ENCODE measurements around the gene SLC39A8. TPM values are rescaled to one million over a fixed set of nuclear protein-coding genes. Genes with fewer than 3 reads are reported as not detected.
"Not testable (repeated sequence)": the region's sequence is repeated elsewhere in the genome, so short reads cannot be mapped to it uniquely, and the experiment has no call there.

The SLC39A8 gene
- total RNA-seq, 1 donor: 66.0 TPM

DNA sequence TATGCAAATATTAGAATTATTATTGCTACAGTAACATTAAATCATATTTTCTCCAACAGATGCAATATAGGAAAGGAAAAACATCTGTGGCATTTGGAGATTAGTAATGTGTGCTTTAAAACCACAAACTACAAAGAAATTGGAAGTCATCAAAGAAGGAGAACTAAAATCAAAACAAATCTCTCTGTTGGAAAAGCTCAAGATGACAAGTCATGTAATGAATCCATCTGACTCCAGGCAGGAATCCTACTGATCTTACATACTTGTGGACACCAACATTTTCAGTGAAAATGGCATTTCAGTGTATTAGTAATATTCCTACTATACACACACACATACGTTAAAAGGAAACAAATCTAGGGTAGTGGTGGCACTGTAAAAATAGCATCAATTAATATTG is 98.2 kb downstream of the SLC39A8 start:
- DNase-seq (ENCODE audit: low read depth in 2 of 3, low spot score in 2 of 3): no peak

DNA sequence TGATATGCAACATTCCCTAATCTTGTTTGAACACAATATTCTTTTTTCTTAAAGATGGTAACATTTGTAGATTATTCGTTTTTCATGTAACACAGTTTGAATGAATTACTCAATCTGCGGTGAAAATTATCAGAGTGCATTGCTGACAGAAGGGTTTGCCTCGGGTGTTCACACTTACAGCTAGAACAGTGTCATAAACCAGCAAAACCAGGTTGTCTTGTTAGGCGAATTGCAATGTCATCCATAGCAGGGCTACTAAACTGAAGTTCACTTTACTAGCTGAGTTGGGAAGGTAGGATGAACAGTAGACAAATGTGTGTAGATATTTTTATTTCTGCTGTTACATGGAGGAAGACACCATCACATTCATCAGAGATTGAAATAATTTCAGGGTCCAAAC is 98.9 kb downstream of the SLC39A8 start:
- DNase-seq (ENCODE audit: low read depth in 2 of 3, low spot score in 2 of 3): no peak

- DNase-seq (ENCODE audit: low read depth in 2 of 3, low spot score in 2 of 3): no peak
Observed at GRCh38 chr4:102244878-102245535, 100.3 kb downstream of the SLC39A8 start.

DNA sequence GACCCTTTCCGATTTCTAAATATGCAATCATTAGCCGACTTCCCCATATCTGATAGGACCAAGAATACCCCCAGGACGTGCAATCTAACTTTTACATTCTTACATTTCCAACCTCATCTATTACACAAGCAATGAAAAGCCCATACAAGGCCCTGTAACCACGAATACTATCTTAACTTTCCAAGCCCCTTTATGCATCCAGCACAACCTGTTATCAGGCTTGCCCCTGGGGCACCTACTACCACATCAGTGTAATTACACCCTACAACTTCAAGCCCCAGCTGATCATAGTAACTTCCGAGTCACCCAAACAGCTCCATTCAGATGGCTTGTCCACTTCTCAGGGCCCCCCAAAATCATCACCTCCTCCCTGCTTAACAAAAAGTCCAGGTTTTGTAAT is 102.0 kb downstream of the SLC39A8 start:
- not testable (repeated sequence) for DNase-seq (ENCODE audit: low read depth in 2 of 3, low spot score in 2 of 3)

GRCh38 chr4:102234243-102234838 is 110.9 kb downstream of the SLC39A8 start:
- DNase-seq (ENCODE audit: low read depth in 2 of 3, low spot score in 2 of 3): no peak

DNA sequence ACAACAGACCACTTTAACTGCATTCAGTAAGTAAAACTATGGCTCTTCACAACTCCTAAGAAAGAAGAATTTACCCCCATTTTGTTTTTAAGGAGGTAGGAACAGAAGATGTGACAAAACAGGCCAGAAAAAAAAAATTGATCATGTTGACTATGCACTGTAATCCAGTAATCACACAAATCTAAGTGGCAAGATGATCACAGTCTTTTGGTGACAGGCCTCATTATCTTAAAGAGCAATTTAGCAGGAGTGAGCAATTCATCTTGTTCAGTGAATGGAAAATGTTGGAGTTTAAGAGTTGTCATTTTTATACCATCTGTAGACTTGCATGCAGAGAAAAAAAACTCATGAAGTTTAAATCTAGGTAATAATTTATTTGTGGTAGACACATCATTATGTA is 115.1 kb downstream of the SLC39A8 start:
- no peak for DNase-seq (ENCODE audit: low read depth in 2 of 3, low spot score in 2 of 3)

DNA sequence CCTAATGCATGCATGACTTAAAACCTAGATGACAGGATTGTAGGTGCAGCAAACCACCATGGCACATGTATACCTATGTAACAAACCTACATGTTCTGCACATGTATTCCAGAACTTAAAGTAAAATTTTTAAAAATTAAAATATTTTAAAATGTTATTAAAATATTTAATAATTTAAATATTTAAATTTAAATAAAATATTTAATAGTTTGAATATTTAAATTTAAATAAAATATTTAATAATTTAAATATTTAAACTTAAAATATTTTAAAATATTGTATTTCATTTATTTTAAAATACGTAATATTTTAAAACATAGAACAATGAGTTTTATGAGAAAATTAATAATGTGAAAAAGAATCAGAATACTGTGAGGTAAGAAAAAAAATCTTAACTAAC is 117.9 kb downstream of the SLC39A8 start:
- no peak for DNase-seq (ENCODE audit: low read depth in 2 of 3, low spot score in 2 of 3)

DNA sequence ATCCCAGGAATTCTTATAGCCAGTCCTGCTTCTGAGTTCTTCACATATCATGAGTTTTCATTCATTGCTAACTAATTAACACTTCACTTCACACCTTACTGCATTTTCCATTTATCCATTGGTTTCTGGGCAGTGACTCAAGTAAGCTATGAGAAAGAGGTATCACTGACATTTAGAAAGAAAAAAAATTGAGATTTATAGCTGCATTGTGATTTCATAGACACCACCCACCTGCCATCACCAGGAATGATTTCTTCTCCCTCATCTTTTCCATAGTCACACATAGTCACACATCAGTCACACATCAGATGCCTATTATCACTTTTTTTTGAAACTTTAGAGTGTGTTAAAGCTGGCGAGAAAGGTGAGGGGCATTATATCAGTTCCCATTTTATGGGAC is 121.8 kb downstream of the SLC39A8 start:
- DNase-seq (ENCODE audit: low read depth in 2 of 3, low spot score in 2 of 3): no peak

DNA sequence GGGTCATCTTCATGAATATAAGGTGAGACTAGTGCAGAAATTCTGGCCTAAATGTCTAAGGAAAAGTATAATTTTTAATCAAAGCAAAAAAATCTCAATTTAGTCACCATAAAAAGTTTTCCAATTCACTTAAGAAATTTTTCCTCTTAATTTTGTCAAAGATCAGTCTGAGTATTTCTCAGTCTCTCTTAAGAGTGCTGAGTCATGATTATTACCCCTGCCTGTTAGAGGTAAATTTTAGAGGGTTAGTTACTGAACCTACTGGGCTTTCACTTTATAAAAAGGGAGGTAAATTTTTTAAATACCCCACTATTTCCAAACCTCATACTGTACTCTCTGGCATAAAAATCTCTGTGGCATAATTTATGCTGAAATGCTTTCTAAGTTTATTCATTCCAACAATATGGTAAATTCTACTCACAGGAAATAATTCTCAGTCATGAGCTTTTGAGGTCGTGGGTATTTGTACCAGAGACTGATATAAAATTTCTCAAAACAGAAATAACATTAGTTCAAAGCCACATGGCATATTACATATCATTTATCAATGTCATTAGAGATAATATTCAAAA is 122.4 kb downstream of the SLC39A8 start:
- DNase-seq (ENCODE audit: low read depth in 2 of 3, low spot score in 2 of 3): no peak

GRCh38 chr4:102219129-102219528 is 126.2 kb downstream of the SLC39A8 start:
- no peak for DNase-seq (ENCODE audit: low read depth in 2 of 3, low spot score in 2 of 3)

DNA sequence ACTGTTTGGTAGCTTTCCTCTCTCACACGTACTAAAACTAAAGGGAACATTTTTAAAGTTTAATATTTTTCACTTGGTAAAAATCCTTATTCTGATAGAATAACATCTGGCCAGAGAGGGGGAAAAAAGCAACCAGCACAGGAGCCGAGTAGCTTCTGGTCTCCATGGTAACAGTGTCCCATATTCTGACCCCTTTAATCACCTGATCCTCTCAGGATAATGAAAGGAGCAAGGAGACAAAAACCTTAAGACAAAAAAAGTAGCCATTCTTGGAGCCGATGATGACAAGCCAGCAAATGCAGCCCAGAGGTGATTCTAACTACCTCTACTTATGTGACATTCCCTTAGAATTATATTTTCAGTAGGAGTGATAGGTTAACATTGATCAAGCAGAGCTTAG is 126.6 kb downstream of the SLC39A8 start:
- DNase-seq (ENCODE audit: low read depth in 2 of 3, low spot score in 2 of 3): no peak

DNA sequence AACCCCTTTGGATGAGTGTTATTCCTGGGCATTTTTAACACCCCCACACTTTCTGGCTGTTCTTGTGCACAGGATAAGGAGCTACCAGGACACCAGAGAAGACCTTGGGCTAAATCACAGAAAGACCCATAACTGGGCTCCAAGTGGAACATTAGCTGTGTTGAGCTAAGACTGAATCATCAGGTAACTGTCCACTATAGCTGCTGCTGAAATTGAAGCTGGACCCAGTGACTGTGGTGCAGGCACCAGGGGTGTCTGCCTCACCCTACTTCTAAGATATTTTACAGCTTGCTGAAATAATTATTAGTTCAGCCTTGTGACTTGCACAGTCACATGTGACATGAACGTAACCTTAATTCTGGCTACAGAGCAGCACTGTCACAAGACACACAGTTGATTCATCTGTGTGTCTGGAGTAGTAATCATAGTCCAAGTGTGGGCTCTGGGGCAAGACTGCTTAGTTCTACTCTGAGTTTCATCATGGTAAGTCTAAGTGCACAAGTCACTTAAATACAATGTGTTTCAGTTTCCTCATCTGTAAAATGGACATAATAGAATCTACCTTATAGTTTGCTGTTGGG is 127.4 kb downstream of the SLC39A8 start:
- DNase-seq (ENCODE audit: low read depth in 2 of 3, low spot score in 2 of 3): no peak

DNA sequence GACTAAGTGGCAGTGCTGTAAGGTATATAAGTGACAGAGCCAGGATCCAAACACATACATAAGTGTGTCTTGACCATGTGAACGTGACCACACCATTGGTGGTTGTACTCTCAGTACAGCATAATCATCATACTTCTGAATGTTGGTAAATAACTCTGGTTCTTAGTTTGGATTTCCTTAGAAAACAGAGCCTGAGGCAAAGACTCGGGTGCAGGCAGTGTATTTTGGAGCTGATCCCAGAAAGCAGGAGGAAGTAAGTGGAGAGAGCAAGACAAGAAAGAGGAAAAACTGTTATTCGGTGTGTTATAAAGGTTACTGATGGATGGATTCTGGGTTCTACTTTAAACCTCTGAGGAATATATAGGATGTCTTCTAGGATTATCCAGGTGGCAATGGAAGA is 127.9 kb downstream of the SLC39A8 start:
- DNase-seq (ENCODE audit: low read depth in 2 of 3, low spot score in 2 of 3): no peak

- DNase-seq (ENCODE audit: low read depth in 2 of 3, low spot score in 2 of 3): no peak
Observed at GRCh38 chr4:102216666-102217065, 128.6 kb downstream of the SLC39A8 start.

DNA sequence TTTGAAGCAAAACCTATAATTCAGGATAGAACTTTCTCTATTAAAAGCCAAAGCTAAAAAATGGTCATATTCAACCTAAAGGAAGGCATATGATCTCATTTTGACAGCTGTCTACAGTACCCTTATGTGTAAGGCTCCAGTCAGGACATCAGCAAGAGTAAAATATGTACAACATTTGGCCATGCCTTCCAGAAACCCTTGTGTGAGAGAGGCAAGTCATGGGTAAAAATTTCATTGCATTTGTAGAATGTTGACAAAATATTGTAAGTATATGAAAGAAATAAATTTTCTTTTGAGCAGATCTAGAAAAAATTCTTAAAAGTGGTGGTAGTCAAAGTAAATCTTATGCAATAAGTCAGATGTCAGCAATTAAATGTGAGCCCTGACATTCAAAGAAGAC is 132.3 kb downstream of the SLC39A8 start:
- DNase-seq (ENCODE audit: low read depth in 2 of 3, low spot score in 2 of 3): no peak

Small RNAs within 50 kb of the gene (small RNA-seq; reads per million reads assigned to genes)
- gene RN7SL728P: not detected

Other genes starting within 250 kb of the SLC39A8 start
- gene NFKB1, start 155.9 kb upstream of the SLC39A8 start, total RNA-seq: 35.0 TPM

Measured in hematopoietic multipotent progenitor cell (in vitro differentiated cells).